Left lobe of liver (tissue), 2 donors: ENCODE data around the gene FLACC1. TPM values are rescaled to one million over a fixed set of nuclear protein-coding genes. Genes with fewer than 3 reads are reported as not detected.
"Not testable (repeated sequence)": the region's sequence is repeated elsewhere in the genome, so short reads cannot be mapped to it uniquely, and the experiment has no call there.

Experiments used
- ATAC-seq: fragments of 200-7000 bp; cut with Tn5 transposase; one replicate; pipeline ENCODE4 v1.9.1; 2020; ENCODE audit warnings: mild to moderate bottlenecking, moderate library complexity
- DNase-seq: peaks from one replicate; pipeline ENCODE4 v3.0.0-alpha.2; 2020; ENCODE audit warnings: low spot score
- total RNA-seq: library from RNA; stranded (reverse); gene quantifications from one replicate; pipeline ENCODE4 v1.2.1, GENCODE V29; 2021
- donor health status: DM: no; HTN: no; CAD: no; lungs with moderate emphysema.
- donor health status: DM: no; HTN: yes; CAD: no.

The FLACC1 gene
- total RNA-seq, 1 donor from 2014 or later = 0.55 TPM

DNA sequence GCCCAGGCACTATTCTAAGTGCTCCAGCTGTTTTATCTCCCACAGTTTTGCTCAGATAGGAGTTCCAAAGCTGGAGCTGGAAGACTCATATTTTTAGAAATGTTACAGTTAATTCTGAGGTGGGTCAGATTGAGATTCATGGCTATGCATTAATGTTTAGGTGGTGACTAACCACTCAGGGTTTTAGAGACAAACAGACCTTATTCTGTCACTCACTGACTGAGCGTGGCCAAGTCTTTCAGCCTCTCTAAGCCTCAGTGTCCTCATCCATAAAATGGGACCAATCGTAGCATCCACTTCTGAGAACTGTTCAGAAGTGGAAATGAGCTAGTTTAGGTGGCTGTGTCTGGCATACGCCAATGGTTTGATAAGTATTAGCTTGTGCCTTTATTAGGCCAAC is 101.1 kb downstream of the FLACC1 start:
- ATAC-seq = no peak

DNA sequence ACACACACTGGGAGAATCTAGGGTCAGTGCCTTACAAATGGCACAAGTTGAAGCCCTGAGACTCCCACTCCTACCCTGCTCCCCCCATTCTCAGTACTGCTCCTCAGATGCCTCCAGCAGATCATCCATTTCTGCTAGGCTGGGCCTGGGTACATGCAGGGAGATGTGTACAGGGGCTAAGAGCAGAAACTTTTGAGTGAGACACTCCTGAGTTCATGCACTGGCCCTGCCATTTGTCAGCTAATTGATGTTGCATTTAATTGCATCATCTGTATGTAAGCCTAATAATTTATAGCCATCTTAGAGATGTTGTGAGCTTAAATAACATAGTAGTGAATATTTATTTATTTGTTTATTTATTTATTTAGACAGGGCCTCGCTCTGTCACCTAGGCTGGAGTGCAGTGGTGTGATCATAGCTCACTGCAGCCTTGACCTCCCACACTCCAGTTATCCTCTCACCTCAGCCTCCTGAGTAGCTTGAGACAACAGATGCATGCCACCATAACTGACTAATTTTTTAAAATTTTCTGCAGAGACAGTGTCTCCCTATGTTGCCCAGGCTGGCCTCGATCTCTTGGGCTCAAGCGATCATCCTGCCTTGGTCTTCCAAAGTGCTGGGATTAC is 101.6 kb downstream of the FLACC1 start:
- DNase-seq (no peak), ATAC-seq (no peak)

More for the DNA sequence above, 101.1 kb downstream of the FLACC1 start:
- DNase-seq = no peak

DNA sequence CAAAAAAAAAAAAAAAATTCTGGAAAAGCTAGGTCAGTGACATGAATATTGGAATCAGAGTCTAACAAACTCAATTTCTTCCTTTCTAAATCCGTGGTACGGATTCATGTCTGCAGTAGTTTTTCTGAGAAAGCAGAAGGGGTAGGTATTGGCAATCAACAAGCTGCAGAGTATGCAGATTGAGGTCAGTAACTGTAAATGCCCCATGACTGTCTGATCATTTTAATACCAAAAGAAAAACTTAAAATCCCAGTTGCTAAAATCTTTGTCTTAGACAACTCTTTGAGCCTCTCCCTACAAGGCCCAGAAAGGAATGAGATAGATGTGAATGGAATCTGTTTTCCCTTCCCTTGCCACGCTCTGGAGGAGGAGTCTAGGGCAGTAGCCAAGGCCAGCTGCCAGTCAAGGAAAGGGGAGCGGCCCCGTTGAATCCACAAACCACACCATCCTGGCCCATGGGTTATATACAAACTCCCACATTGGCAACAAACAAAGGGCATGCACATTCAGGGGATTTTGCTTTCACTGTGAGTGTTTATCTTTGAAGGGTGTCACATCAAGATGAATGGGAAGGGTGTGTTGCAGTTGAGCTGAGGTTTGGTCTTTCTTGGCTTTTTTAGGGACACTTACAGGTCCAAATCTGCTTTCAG is 102.9 kb downstream of the FLACC1 start:
- ATAC-seq = no peak
- DNase-seq = no peak

DNA sequence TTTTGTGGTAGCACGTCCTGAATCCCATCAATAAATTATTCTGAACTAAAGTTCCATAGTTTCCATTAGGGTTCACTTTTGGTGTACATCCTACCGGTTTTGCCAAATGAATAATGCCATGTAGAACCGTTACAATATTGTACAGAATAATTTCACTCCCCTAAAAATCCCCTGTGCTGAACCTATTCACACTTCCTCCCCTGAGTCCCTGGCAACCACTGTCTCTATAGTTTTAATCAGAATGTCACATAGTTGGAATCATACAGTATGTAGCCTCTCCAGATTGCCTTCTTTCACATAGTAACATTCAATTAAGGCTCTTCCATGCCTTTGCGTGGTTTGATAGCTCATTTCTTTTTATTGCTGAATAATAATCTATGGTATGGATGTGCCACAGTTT is 106.4 kb downstream of the FLACC1 start:
- no peak for DNase-seq

DNA sequence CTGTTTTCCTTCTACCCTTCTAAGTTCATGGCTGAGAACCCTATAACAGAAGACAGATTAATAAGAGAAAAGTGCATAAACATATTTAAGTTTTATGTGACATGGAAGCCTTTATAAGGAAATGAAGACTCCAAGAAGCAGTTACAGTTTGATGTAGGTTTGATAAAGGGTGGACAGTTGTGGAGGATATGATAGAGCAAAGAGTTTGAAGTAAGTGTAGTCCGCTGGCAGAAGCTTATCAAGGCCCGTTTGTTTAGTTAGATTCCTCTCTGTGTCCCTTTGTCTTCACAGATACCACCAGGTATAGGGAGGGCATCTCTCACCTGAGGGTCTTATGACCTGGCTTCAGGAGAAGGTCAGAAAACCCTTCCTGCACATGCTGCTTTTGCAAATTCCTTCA is 107.3 kb downstream of the FLACC1 start:
- ATAC-seq (no peak), DNase-seq (no peak)

More for the DNA sequence above, 106.4 kb downstream of the FLACC1 start:
- no peak for ATAC-seq

DNA sequence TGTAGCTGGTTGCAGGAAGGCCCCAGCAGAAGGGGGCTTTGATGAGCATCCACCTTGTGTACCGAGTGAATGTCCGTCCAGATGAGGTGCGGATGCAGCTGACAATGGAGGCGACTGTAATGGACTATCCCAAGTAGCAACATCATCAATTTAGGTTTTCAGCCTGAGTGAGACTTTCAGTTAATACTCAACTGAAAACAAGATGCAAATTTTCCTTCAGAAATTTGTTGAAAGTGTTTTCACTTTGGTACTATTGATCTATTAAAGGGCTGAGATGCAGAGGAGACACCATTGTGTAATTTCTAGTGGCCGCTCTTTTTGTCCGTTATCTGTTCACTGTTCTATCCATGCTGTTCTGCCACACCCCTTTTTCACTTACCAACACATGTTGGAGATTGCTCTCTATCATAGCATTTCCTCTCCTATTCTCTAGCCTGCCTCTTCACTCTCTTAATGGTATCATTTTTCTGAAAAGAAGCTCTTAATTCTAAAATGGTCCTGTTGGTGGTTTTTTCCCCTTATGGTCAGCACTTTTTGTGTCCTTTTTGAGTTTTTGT is 108.8 kb downstream of the FLACC1 start:
- no peak for ATAC-seq
- no peak for DNase-seq

DNA sequence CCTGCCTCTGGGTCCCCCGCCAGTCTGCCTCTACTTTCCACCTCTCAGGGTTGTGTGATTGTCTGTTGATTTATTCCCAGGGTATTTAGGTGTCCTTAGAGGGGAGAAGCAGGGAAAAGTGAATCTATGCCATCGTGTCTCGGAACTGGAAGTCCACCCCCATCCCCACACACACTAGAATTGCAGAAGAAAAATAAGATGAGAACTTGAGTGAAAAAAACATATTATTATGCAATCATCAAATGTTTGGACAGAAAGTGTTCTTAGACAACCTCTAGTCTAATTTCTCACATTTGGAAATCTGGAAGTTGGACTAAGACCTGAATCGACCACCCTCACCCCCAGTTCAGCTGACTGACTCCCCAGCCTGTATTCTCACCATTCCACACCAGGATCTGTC is 110.9 kb downstream of the FLACC1 start:
- no peak for ATAC-seq
- no peak for DNase-seq

DNA sequence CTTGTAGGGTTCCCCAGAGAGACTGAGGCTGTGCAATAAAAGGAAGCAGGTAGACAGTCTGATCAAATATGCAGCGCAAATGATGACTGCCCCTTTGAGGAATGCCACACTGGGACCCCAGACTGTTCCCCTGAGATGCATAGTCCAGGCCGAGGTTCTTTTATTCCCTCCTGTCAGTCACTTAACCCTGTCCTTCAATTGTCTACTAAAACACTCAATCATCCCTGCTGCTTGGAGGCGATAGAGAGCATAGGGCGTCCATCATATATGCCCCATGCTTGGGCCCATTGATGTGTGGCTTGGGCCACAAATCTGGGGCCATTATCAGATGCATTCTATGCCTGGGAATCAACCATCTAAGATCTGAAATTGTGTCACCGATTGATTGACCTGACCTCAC is 112.3 kb downstream of the FLACC1 start:
- no peak for ATAC-seq
- no peak for DNase-seq

DNA sequence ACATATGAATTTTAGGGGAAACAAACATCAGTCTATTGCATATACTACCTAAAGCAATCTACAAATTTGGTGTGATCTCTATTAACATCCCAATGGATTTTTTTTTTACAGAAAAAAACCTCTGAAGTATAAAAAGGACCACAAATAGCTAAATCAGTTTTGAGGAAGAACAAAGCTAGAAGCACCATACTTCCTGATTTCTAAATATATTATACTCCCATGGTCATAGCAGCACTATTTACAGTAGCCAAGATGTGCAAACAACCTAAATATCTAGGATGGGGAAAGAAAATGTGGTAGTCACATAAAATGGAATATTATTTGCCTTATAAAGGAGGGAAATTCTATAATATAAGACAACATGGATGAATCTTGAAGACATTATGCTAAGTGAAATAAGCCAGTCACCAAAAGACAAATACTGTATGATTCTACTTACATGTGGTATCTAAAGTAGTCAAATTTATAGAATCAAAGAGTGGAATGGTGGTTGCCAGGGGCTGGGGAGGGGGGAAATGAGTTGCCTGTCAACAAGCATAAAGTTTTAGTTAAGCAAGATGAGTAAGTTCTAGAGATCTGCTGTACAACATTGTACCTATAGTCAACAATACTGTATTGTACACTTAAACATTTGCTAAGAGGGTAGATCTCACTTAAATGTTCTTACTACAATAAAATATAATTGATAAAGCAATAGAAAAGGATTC is 114.4 kb downstream of the FLACC1 start:
- ATAC-seq (no peak), DNase-seq (no peak)

DNA sequence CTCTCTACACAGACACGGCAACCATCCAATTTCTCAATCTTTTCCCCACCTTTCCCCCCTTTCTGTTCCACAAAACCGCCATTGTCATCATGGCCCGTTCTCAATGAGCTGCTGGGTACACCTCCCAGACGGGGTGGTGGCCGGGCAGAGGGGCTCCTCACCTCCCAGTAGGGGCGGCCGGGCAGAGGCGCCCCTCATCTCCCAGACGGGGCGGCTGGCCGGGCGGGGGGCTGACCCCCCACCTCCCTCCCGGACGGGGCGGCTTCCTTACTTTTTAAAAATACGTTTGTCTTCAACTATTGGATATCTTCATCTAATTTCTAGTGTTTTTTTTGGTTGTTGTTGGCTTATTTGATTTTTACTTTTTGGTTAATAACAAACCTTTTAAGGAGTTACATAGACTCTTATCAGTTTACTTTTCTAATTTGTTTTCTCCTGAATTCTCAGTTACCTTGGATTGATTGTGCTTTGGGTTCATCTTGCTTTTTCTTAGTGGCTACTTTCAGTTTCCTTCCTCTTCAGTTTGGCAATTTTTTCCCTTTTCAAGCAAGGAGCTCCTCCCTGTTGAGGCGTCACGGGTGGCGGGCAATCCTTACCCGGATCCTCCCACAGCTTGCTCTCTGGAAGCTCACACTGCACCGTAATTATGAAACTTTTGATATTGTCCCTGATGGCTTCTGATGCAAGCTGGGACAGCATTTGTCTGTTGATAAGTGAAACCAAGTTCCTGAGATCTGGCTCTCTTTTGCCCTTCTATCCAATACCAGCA is 117.8 kb downstream of the FLACC1 start:
- DNase-seq = not testable (repeated sequence)
- peak; percentile 65 for ATAC-seq

Other genes with a start within 250 kb of the FLACC1 start
- gene CFLAR, start 241.2 kb downstream of the FLACC1 start, total RNA-seq = 73.7 TPM
- 5.4 TPM for gene CASP10, start 174.2 kb downstream of the FLACC1 start, total RNA-seq
- 7.6 TPM for gene CASP8, start 96.8 kb downstream of the FLACC1 start, total RNA-seq
- 12.3 TPM for gene TRAK2, start 94.1 kb upstream of the FLACC1 start, total RNA-seq
- 71.9 TPM for gene STRADB, start 94.4 kb upstream of the FLACC1 start, total RNA-seq